Loucy (cell line): ENCODE results near the gene STPG3.
A peak's percentile ranks its signal among the peaks of the same experiment; 100 is the strongest.

Source experiments
- H2AFZ ChIP-seq: fragments of 200-600 bp; sonication (generic); 2 replicates; pipeline ENCODE4 v1.6.0; 2016; ENCODE audit warnings: antibody characterized with exemption, mild to moderate bottlenecking, low read length, moderate library complexity
- H3F3A ChIP-seq: fragments of 200-600 bp; 2 replicates; pipeline ENCODE4 v1.6.0; 2016; ENCODE audit warnings: antibody characterized with exemption, low read depth, mild to moderate bottlenecking
- H3K27me3 ChIP-seq: fragments of 200-600 bp; sonication (generic); 2 replicates; pipeline ENCODE4 v1.6.1; 2014; ENCODE audit warnings: low read length, mild to moderate bottlenecking; ENCODE audit not compliant: insufficient read depth, poor library complexity, severe bottlenecking
- H3K36me3 ChIP-seq: fragments of 200-600 bp; sonication (generic); 2 replicates; pipeline ENCODE4 v1.6.1; 2016; ENCODE audit warnings: low read length; ENCODE audit not compliant: insufficient read depth
- H3K4me1 ChIP-seq: fragments of 200-600 bp; sonication (generic); 2 replicates; pipeline ENCODE4 v1.5.1; 2014; ENCODE audit warnings: low read length, mild to moderate bottlenecking; ENCODE audit not compliant: insufficient read depth, poor library complexity, severe bottlenecking
- H3K4me2 ChIP-seq: fragments of 200-600 bp; sonication (generic); 2 replicates; pipeline ENCODE4 v1.6.0; 2014; ENCODE audit warnings: antibody characterized with exemption, low read length, low read depth, mild to moderate bottlenecking; ENCODE audit not compliant: poor library complexity, severe bottlenecking
- H3K4me3 ChIP-seq: fragments of 200-600 bp; sonication (generic); 2 replicates; pipeline ENCODE4 v1.5.1; 2014; ENCODE audit warnings: low read length, mild to moderate bottlenecking, mixed read lengths; ENCODE audit not compliant: poor library complexity, severe bottlenecking
- H3K79me2 ChIP-seq: fragments of 200-600 bp; sonication (generic); 2 replicates; pipeline ENCODE4 v1.6.1; 2014; ENCODE audit warnings: low read length; ENCODE audit not compliant: insufficient read depth
- H3K9ac ChIP-seq: fragments of 200-600 bp; sonication (generic); 2 replicates; pipeline ENCODE4 v1.6.0; 2014; ENCODE audit warnings: mild to moderate bottlenecking, low read depth, low read length, moderate library complexity; ENCODE audit not compliant: poor library complexity, severe bottlenecking
- H3K9me2 ChIP-seq: fragments of 200-600 bp; sonication (generic); replicated peaks from 2 replicates; pipeline ENCODE4 v1.6.1; 2016; ENCODE audit warnings: low read depth, low read length, mixed read lengths
- H3K9me3 ChIP-seq: fragments of 200-600 bp; sonication (generic); 2 replicates; pipeline ENCODE4 v1.6.1; 2014; ENCODE audit warnings: mild to moderate bottlenecking, antibody characterized with exemption, low read length, low read depth; ENCODE audit not compliant: insufficient read depth
- H4K20me1 ChIP-seq: fragments of 200-600 bp; sonication (generic); 2 replicates; pipeline ENCODE4 v1.6.0; 2014; ENCODE audit warnings: antibody characterized with exemption, low read length, mild to moderate bottlenecking; ENCODE audit not compliant: insufficient read depth, poor library complexity, severe bottlenecking
- EZH2phosphoT487 ChIP-seq: fragments of 200-600 bp; IDR thresholded peaks from 2 replicates; pipeline ENCODE4 v1.6.1; 2018; ENCODE audit warnings: antibody characterized with exemption, mild to moderate bottlenecking, moderate library complexity, borderline replicate concordance
- TF ChIP-seq, protein P1 (sequence below): fragments of 200-600 bp; sonication (generic); conservative IDR thresholded peaks from 2 replicates; pipeline ENCODE4 v1.5.1; 2014; ENCODE audit warnings: mild to moderate bottlenecking, antibody characterized with exemption, low read length

Gene STPG3

DNA sequence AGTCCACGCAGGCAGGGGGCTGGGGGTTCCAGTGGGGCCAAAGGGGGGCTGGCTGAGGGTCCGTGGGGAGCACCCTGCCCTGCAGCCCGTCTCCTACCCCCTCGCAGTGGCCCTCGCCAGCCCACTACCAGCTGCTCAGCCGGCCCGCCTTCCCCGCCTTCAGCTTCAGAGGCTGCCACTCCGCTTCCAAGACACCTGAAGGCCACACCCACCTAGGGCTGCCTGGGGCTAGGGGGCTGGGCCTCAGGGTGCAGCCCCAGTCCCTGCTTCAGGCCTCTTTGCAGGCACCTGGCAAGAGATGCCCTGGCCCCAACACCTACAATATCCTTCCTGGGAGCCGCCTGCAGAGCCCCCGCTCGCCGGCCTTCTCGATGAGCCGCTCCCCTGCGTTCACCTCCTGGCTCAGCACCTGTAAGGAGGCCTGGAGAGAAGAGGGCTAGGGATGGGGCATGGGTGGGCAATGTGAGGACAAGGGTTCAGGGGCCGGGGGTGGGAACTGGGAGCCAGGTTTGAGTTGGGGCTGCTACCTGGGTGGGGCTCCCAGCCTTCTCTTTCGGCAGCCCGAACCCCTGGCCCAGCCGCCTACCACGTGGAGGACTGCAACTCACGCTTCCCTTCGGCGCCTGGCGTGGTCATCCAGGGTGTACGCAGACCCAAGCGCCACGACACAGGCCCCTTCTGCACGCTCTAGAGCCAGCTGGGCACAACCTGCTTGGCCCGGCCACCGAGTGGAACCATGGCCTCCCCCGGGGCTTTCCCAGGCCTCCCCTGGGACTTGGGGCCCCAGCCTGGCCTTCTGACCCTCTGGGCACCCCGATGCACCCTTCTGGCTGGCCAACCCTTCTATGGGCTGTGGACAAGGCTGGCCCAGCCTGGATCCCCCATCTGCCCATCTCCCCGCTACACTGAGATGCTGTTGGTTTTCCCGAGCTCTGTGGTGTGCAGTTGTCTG, 1.7 kb downstream of the STPG3 start:
- Histone ChIP-seq H3K9me2 (no peaks in the 10 kb centered on the region), H4K20me1 (peaks cover 15% of the 10 kb centered on the region), H3K4me3 (no peak overlapping the region), H3K4me1 (peaks cover 30% of the 10 kb centered on the region), H3K79me2 (peaks cover 30% of the 10 kb centered on the region), H3K27me3 (peaks cover 4% of the 10 kb centered on the region), H3K9me3 (no peaks in the 10 kb centered on the region), H2AFZ (no peak overlapping the region), H3K4me2 (peak overlapping the region; percentile 97), H3F3A (no peaks in the 10 kb centered on the region), H3K36me3 (no peaks in the 10 kb centered on the region), H3K9ac (no peak overlapping the region)
- TF ChIP-seq EZH2phosphoT487 = no peak
- TF ChIP-seq, protein P1, sequence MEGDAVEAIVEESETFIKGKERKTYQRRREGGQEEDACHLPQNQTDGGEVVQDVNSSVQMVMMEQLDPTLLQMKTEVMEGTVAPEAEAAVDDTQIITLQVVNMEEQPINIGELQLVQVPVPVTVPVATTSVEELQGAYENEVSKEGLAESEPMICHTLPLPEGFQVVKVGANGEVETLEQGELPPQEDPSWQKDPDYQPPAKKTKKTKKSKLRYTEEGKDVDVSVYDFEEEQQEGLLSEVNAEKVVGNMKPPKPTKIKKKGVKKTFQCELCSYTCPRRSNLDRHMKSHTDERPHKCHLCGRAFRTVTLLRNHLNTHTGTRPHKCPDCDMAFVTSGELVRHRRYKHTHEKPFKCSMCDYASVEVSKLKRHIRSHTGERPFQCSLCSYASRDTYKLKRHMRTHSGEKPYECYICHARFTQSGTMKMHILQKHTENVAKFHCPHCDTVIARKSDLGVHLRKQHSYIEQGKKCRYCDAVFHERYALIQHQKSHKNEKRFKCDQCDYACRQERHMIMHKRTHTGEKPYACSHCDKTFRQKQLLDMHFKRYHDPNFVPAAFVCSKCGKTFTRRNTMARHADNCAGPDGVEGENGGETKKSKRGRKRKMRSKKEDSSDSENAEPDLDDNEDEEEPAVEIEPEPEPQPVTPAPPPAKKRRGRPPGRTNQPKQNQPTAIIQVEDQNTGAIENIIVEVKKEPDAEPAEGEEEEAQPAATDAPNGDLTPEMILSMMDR = no peak

DNA sequence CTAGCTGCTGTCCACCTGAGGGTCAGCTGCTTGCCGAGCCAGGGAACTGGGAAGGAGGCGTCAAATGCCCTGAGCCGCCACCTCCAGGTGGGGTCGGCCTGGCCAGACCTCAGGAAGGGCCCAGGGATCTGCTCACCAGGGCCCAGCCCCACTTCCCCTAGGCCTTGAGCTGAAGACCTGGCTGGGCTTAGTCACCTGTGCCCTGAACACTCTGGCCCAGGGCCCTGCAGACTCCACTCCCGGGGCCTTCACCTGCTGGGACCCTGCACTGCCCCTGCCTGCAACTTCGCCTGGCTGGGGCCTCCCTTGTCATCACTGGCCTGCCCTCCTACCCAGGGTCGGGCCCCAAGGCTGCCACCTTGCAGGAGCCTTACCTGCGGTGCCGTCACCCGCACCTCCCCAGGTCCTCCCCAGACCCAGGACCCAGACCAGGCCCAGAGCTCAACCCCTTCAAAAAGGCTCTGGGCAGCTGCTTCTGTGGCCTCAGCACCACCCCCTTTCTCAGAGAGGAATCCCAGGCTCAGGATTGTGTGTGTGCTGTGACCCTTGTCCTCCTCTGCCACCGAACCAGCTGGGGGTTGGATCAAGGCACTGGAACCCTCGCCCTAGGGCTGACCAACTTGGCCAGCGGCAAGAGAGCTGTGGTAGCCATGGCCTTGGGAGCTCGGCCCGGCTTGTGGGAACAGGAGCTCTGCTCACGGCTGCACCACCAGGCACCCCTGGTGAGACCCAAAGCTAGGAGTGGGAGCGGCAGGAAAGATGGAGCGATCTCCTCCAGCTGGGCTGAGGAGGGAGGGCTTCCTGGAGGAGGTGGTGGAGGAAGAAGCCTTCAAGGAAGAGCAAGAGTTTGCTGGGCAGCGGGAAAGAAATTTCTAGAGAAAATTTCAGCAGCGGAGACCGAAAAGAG, 2.9 kb downstream of the STPG3 start:
- Histone ChIP-seq H3K36me3 (no peaks in the 10 kb centered on the region), H3K4me3 (peak overlapping the region; percentile 91)

More for the DNA sequence above, 2.9 kb downstream of the STPG3 start:
- Histone ChIP-seq H4K20me1 (peaks cover 18% of the 10 kb centered on the region), H3K9me3 (no peaks in the 10 kb centered on the region), H3K9ac (peak overlapping the region; percentile 94), H3K4me2 (peak overlapping the region; percentile 97), H3K27me3 (peaks cover 4% of the 10 kb centered on the region), H3K4me1 (peaks cover 31% of the 10 kb centered on the region), H2AFZ (peak overlapping the region; percentile 92), H3K9me2 (no peaks in the 10 kb centered on the region), H3F3A (no peaks in the 10 kb centered on the region), H3K79me2 (peaks cover 36% of the 10 kb centered on the region)
- TF ChIP-seq EZH2phosphoT487 = no peak
- TF ChIP-seq, protein P1 = no peak
